K562 (cell line): Measurements from ENCODE around the gene HSPB7. TPM values are rescaled to one million over a fixed set of nuclear protein-coding genes. Genes with fewer than 3 reads are reported as not detected.

Source experiments
- E4F1 ChIP-seq: fragments of 250-450 bp; sonication (Bioruptor Pico); IDR thresholded peaks from 2 replicates; pipeline ENCODE4 v1.5.0; 2021; ENCODE audit warnings: mild to moderate bottlenecking, borderline replicate concordance
- FOXA1 ChIP-seq: fragments of 450-650 bp; IDR thresholded peaks from 2 replicates; pipeline ENCODE4 v1.6.1; 2016; ENCODE audit warnings: mild to moderate bottlenecking, borderline replicate concordance
- GTF2B ChIP-seq: IDR thresholded peaks from 2 replicates; pipeline ENCODE4 v1.6.1; 2011; ENCODE audit not compliant: insufficient read length; ENCODE audit errors: extremely low read depth
- JUNB ChIP-seq: fragments of 450-650 bp; formaldehyde crosslinking; conservative IDR thresholded peaks from 2 replicates; pipeline ENCODE4 v1.4.0; 2020; ENCODE audit warnings: mild to moderate bottlenecking
- PYGO2 ChIP-seq: fragments of 450-650 bp; IDR thresholded peaks from 2 replicates; pipeline ENCODE4 v1.6.1; 2016; ENCODE audit warnings: mild to moderate bottlenecking, missing genetic modification characterization, moderate library complexity, missing compliant biosample characterization
- SMARCE1 ChIP-seq: fragments of 450-650 bp; IDR thresholded peaks from 2 replicates; pipeline ENCODE4 v1.7.1; 2016; ENCODE audit warnings: mild to moderate bottlenecking
- STAT6 ChIP-seq: sonication (generic); formaldehyde crosslinking; IDR thresholded peaks from 2 replicates; pipeline ENCODE4 v1.8.1; 2023; ENCODE audit warnings: mild to moderate bottlenecking, missing genetic modification reagents
- TCF3 ChIP-seq: sonication (generic); formaldehyde crosslinking; IDR thresholded peaks from 2 replicates; pipeline ENCODE4 v1.4.0; 2020; ENCODE audit warnings: mild to moderate bottlenecking, missing genetic modification reagents
- TCF7L2 ChIP-seq: fragments of 150-350 bp; IDR thresholded peaks from 2 replicates; pipeline ENCODE4 v1.6.1; 2016; ENCODE audit warnings: low read depth, mild to moderate bottlenecking, low read length, moderate library complexity
- ZFX ChIP-seq: sonication (generic); formaldehyde crosslinking; IDR thresholded peaks from 2 replicates; pipeline ENCODE4 v1.8.0; 2022; ENCODE audit warnings: mild to moderate bottlenecking, missing genetic modification reagents, moderate library complexity
- ZNF318 ChIP-seq, 2 experiments: fragments of 450-650 bp; IDR thresholded peaks; 2 replicates each; pipeline ENCODE4 v1.6.1; 2016; ENCODE audit warnings: mild to moderate bottlenecking in 2 of 2, borderline replicate concordance in 1 of 2, low read depth in 1 of 2, moderate library complexity in 1 of 2
- ZNF561 ChIP-seq: fragments of 450-650 bp; formaldehyde crosslinking; conservative IDR thresholded peaks from 2 replicates; pipeline ENCODE4 v1.4.0; 2020; ENCODE audit warnings: mild to moderate bottlenecking, moderate library complexity
- polyA plus RNA-seq, 8 experiments: library from polyadenylated mRNA; depleted of rRNA in 4 of 8; stranded (reverse) in 5 of 8; unstranded in 3 of 8; fragments of >200 nt; fragmentation: Nextera tagmentation in 2 of 8; fragmentation: Illumina TruSeq in 1 of 8; extraction: Ambion mirVana in 2 of 8; extraction: Trizol in 1 of 8; gene quantifications; 2 replicates each; pipeline versions ENCODE4 v1.2.1 to v1.2.3, GENCODE V29; 2011 to 2014; ENCODE audit warnings: inconsistent platforms in 1 of 8, missing spikeins in 1 of 8
- total RNA-seq, 7 experiments: library from RNA; depleted of rRNA in 6 of 7; stranded (reverse); fragments of >200 nt in 6 of 7; fragmentation: Illumina TruSeq in 2 of 7; extraction: Trizol in 2 of 7; gene quantifications; 2 replicates each; pipeline versions ENCODE4 v1.2.1 to v1.2.3, GENCODE V29; 2011 to 2021; ENCODE audit warnings: low replicate concordance in 1 of 7

HSPB7 gene
- total and polyA plus RNA-seq, 9 of the 15 experiments (the other 6 are each of a cell fraction or from before 2014, with no cell fraction given): 0.05 to 0.19 (median 0.07) TPM; not detected in 6

GRCh38 chr1:15975805-15976680, 41.8 kb downstream of the HSPB7 start, which contains the start of gene ZBTB17 (continued):
- 0 out of 4 replicates have a peak, but pooled peaks of 1 of the 2 experiments have one; percentile 49 for TF ChIP-seq ZNF318 (IDR thresholded peaks at IDR 0.05; ENCODE audit: borderline replicate concordance in 1 of 2, low read depth in 1 of 2)
- TF ChIP-seq ZFX (CRISPR knock-in tag): peak; percentile 91
- TF ChIP-seq SMARCE1: no peak
- TF ChIP-seq FOXA1: no peak
- TF ChIP-seq PYGO2 (tag): no peak
- TF ChIP-seq STAT6 (CRISPR knock-in tag): no peak
- TF ChIP-seq GTF2B: no peak
- no peak for TF ChIP-seq E4F1 (CRISPR knock-in tag)
- peak; percentile 45; the same call in 1 of the 2 replicates for TF ChIP-seq TCF7L2
- TF ChIP-seq JUNB (CRISPR knock-in tag): no peak
- no peak for TF ChIP-seq ZNF561 (CRISPR knock-in tag)
- TF ChIP-seq TCF3 (CRISPR knock-in tag): no peak
